ENCODE measurements around the gene WRAP73.

GRCh38 chr1:3612123-3612522 is 37.8 kb downstream of the WRAP73 start:
- TF ChIP-seq, protein P1, sequence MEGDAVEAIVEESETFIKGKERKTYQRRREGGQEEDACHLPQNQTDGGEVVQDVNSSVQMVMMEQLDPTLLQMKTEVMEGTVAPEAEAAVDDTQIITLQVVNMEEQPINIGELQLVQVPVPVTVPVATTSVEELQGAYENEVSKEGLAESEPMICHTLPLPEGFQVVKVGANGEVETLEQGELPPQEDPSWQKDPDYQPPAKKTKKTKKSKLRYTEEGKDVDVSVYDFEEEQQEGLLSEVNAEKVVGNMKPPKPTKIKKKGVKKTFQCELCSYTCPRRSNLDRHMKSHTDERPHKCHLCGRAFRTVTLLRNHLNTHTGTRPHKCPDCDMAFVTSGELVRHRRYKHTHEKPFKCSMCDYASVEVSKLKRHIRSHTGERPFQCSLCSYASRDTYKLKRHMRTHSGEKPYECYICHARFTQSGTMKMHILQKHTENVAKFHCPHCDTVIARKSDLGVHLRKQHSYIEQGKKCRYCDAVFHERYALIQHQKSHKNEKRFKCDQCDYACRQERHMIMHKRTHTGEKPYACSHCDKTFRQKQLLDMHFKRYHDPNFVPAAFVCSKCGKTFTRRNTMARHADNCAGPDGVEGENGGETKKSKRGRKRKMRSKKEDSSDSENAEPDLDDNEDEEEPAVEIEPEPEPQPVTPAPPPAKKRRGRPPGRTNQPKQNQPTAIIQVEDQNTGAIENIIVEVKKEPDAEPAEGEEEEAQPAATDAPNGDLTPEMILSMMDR (IDR thresholded peaks at IDR 0.05): no peak
- TF ChIP-seq POLR2A (IDR thresholded peaks at IDR 0.05): no peak
- TF ChIP-seq EP300 (IDR thresholded peaks at IDR 0.05): no peak
- TF ChIP-seq POLR2AphosphoS5 (IDR thresholded peaks at IDR 0.05): no peak
